ENCODE results near the gene MRPL20. TPM values are rescaled to one million over a fixed set of nuclear protein-coding genes. Genes with fewer than 3 reads are reported as not detected.
"Not testable (repeated sequence)": the region's sequence is repeated elsewhere in the genome, so short reads cannot be mapped to it uniquely, and the experiment has no call there.

MRPL20 gene
- total RNA-seq, 2 donors from 2014 or later = 143 to 174 TPM

GRCh38 chr1:1430114-1430982, 23.3 kb upstream of the MRPL20 start:
- Histone ChIP-seq H3K27ac (peak overlapping the region; percentile 96), H3K9me3 (no peaks in the 10 kb centered on the region), H3K4me3 (no peak overlapping the region), H3K4me1 (replicated peaks) (peaks cover 49% of the 10 kb centered on the region), H3K27me3 (replicated peaks; ENCODE audit: insufficient read depth) (no peaks in the 10 kb centered on the region), H3K36me3 (no peaks in the 10 kb centered on the region)
- peak; percentile 62 for DNase-seq (ENCODE audit: low spot score)
- 11% methylated on average over 35 of the region's 35 CpGs for WGBS
- intact Hi-C loops (cut with DNase I) = no loop called here
- peak; percentile 23 for TF ChIP-seq POLR2A (IDR thresholded peaks at IDR 0.05)
- TF ChIP-seq POLR2AphosphoS5 (IDR thresholded peaks at IDR 0.05) = peak; percentile 60
- TF ChIP-seq CTCF (IDR thresholded peaks at IDR 0.05) = peak in 2 of 4 experiments; percentile 31

- no peak for TF ChIP-seq POLR2AphosphoS5 (IDR thresholded peaks at IDR 0.05)
- no peak for TF ChIP-seq POLR2A (IDR thresholded peaks at IDR 0.05)
- Histone ChIP-seq H3K27ac (peak overlapping the region; percentile 96), H3K27me3 (replicated peaks; ENCODE audit: insufficient read depth) (no peaks in the 10 kb centered on the region), H3K4me3 (no peak overlapping the region), H3K9me3 (no peaks in the 10 kb centered on the region), H3K4me1 (replicated peaks) (peaks cover 43% of the 10 kb centered on the region), H3K36me3 (no peaks in the 10 kb centered on the region)
- intact Hi-C loops (cut with DNase I) = no loop called here
- no peak for DNase-seq (ENCODE audit: low spot score)
- WGBS = 64% methylated on average over 6 of the region's 6 CpGs
Measured at GRCh38 chr1:1429671-1430073, 22.6 kb upstream of the MRPL20 start.

DNA sequence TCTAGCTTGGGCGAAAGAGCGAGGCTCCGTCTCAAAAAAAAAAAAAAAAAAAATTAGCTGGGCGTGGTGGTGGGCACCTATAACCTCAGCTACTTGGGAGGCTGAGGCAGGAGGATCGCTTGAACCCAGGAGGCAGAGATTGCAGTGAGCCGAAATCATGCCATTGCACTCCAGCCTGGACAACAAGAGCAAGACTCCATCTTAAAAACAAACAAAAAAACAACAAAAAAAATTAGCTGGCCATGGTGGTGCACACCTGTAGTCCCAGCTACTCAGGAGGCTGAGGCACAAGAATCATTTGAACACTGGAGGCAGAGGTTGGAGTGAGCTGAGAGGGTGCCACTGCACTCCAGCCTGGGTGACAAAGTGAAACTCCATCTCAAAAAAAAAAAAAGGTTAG, 21.9 kb upstream of the MRPL20 start:
- peak overlapping the region in 1 of 2 donors; percentile 96 for H3K27ac ChIP-seq
- WGBS = 90% methylated on average over 6 of the region's 6 CpGs

GRCh38 chr1:1428174-1428573, 21.1 kb upstream of the MRPL20 start:
- 68% methylated on average over 19 of the region's 19 CpGs for WGBS
- H3K27ac ChIP-seq = peak overlapping the region in 1 of 2 donors; percentile 39
- H3K9me3 ChIP-seq = no peaks in the 10 kb centered on the region
- DNase-seq (ENCODE audit: low spot score) = no peak
- intact Hi-C loops (cut with DNase I) = no loop called here
- peaks cover 30% of the 10 kb centered on the region for H3K4me1 ChIP-seq (replicated peaks)
- no peak overlapping the region for H3K4me3 ChIP-seq
- no peaks in the 10 kb centered on the region for H3K27me3 ChIP-seq (replicated peaks; ENCODE audit: insufficient read depth)
- TF ChIP-seq POLR2A (IDR thresholded peaks at IDR 0.05) (no peak), CTCF (IDR thresholded peaks at IDR 0.05) (no peak), POLR2AphosphoS5 (IDR thresholded peaks at IDR 0.05) (no peak)
- no peaks in the 10 kb centered on the region for H3K36me3 ChIP-seq

More for the DNA sequence above, 21.9 kb upstream of the MRPL20 start:
- DNase-seq (ENCODE audit: low spot score); H3K27me3 ChIP-seq (replicated peaks; ENCODE audit: insufficient read depth); H3K4me3 ChIP-seq; intact Hi-C loops (cut with DNase I); H3K9me3 ChIP-seq; H3K36me3 ChIP-seq: not testable (repeated sequence)
- peaks cover 36% of the 10 kb centered on the region for H3K4me1 ChIP-seq (replicated peaks)

- Histone ChIP-seq H3K4me1 (replicated peaks) (peaks cover 26% of the 10 kb centered on the region), H3K27ac (peak overlapping the region; percentile 57 to 73), H3K9me3 (no peaks in the 10 kb centered on the region), H3K4me3 (peak overlapping the region; percentile 37 to 53), H3K36me3 (no peaks in the 10 kb centered on the region), H3K27me3 (replicated peaks; ENCODE audit: insufficient read depth) (no peaks in the 10 kb centered on the region)
- DNase-seq (ENCODE audit: low spot score) = no peak
- intact Hi-C loops (cut with DNase I) = no loop called here
- no peak for TF ChIP-seq CTCF (IDR thresholded peaks at IDR 0.05)
- TF ChIP-seq POLR2A (IDR thresholded peaks at IDR 0.05) = no peak
- TF ChIP-seq POLR2AphosphoS5 (IDR thresholded peaks at IDR 0.05) = no peak
- WGBS = 0% methylated on average over 3 of the region's 22 CpGs
Measured at GRCh38 chr1:1427820-1428148, 20.7 kb upstream of the MRPL20 start.
